K562 (cell line): ENCODE results near the gene IFIT2. TPM values are rescaled to one million over a fixed set of nuclear protein-coding genes. Genes with fewer than 3 reads are reported as not detected.

Source experiments
- ARID1B ChIP-seq: fragments of 450-650 bp; IDR thresholded peaks from 2 replicates; pipeline ENCODE4 v1.6.1; 2016; ENCODE audit warnings: antibody characterized with exemption, mild to moderate bottlenecking, inconsistent platforms
- ATF6 ChIP-seq: sonication (generic); formaldehyde crosslinking; IDR thresholded peaks from 2 replicates; pipeline ENCODE4 v1.4.0; 2020; ENCODE audit warnings: mild to moderate bottlenecking, missing genetic modification reagents
- BRF1 ChIP-seq: IDR thresholded peaks from 3 replicates; pipeline ENCODE4 v1.6.1; 2011; ENCODE audit warnings: borderline replicate concordance, mild to moderate bottlenecking; ENCODE audit not compliant: insufficient read length; ENCODE audit errors: extremely low read depth
- CBX3 ChIP-seq, 2 experiments: IDR thresholded peaks; 1 replicate in 1 of 2; 2 replicates in 1 of 2; pipeline ENCODE4 v1.6.1; 2012; ENCODE audit warnings: inconsistent platforms in 2 of 2, low read length in 2 of 2, borderline replicate concordance in 1 of 2, control low read depth in 1 of 2
- CHD4 ChIP-seq: fragments of 200-600 bp; sonication (generic); IDR thresholded peaks from 3 replicates; pipeline ENCODE4 v1.6.1; 2012; ENCODE audit warnings: low read depth, mild to moderate bottlenecking, mixed read lengths, low read length, inconsistent platforms; ENCODE audit not compliant: insufficient read depth, insufficient replicate concordance, poor library complexity, severe bottlenecking
- GTF2A2 ChIP-seq: IDR thresholded peaks from 2 replicates; pipeline ENCODE4 v1.6.1; 2016; ENCODE audit warnings: mild to moderate bottlenecking, missing genetic modification characterization, missing compliant biosample characterization
- MAFF ChIP-seq: IDR thresholded peaks from 2 replicates; pipeline ENCODE4 v1.6.1; 2012; ENCODE audit warnings: low read length, improper control_type of control experiment
- MAFG ChIP-seq: fragments of 450-650 bp; conservative IDR thresholded peaks from 2 replicates; pipeline ENCODE4 v1.6.1; 2016; ENCODE audit warnings: missing genetic modification characterization, missing compliant biosample characterization
- MAX ChIP-seq: sonication (generic); formaldehyde crosslinking; IDR thresholded peaks from 2 replicates; pipeline ENCODE4 v1.9.0; 2022; ENCODE audit warnings: mild to moderate bottlenecking, missing genetic modification reagents
- NFATC3 ChIP-seq: fragments of 450-650 bp; IDR thresholded peaks from 2 replicates; pipeline ENCODE4 v1.6.1; 2017; ENCODE audit warnings: mild to moderate bottlenecking
- ZBTB8A ChIP-seq: fragments of 450-650 bp; IDR thresholded peaks from 2 replicates; pipeline ENCODE4 v1.6.1; 2018; ENCODE audit warnings: mild to moderate bottlenecking, moderate library complexity; ENCODE audit not compliant: partially characterized antibody
- ZKSCAN8 ChIP-seq: fragments of 200-800 bp; sonication (Bioruptor generic); IDR thresholded peaks from 2 replicates; pipeline ENCODE4 v1.6.1; 2016; ENCODE audit warnings: missing genetic modification characterization, missing compliant biosample characterization
- ZNF12 ChIP-seq: sonication (generic); formaldehyde crosslinking; IDR thresholded peaks from 2 replicates; pipeline ENCODE4 v1.4.0; 2020; ENCODE audit warnings: mild to moderate bottlenecking, missing genetic modification reagents
- ZNF140 ChIP-seq: fragments of 250-450 bp; sonication (Bioruptor Pico); IDR thresholded peaks from 2 replicates; pipeline ENCODE4 v1.8.0; 2021; ENCODE audit warnings: moderate library complexity, mild to moderate bottlenecking, inconsistent platforms
- ZNF316 ChIP-seq: fragments of 450-650 bp; IDR thresholded peaks from 2 replicates; pipeline ENCODE4 v1.6.1; 2016
- ZNF551 ChIP-seq: fragments of 250-450 bp; sonication (Bioruptor Pico); IDR thresholded peaks from 2 replicates; pipeline ENCODE4 v1.5.0; 2021; ENCODE audit warnings: mild to moderate bottlenecking, moderate library complexity
- ZNF780A ChIP-seq: fragments of 250-450 bp; sonication (Bioruptor Pico); IDR thresholded peaks from 2 replicates; pipeline ENCODE4 v1.5.0; 2021; ENCODE audit warnings: mild to moderate bottlenecking
- polyA plus RNA-seq, 8 experiments: library from polyadenylated mRNA; depleted of rRNA in 4 of 8; stranded (reverse) in 5 of 8; unstranded in 3 of 8; fragments of >200 nt; fragmentation: Nextera tagmentation in 2 of 8; fragmentation: Illumina TruSeq in 1 of 8; extraction: Ambion mirVana in 2 of 8; extraction: Trizol in 1 of 8; gene quantifications; 2 replicates each; pipeline versions ENCODE4 v1.2.1 to v1.2.3, GENCODE V29; 2011 to 2014; ENCODE audit warnings: inconsistent platforms in 1 of 8, missing spikeins in 1 of 8
- total RNA-seq, 7 experiments: library from RNA; depleted of rRNA in 6 of 7; stranded (reverse); fragments of >200 nt in 6 of 7; fragmentation: Illumina TruSeq in 2 of 7; extraction: Trizol in 2 of 7; gene quantifications; 2 replicates each; pipeline versions ENCODE4 v1.2.1 to v1.2.3, GENCODE V29; 2011 to 2021; ENCODE audit warnings: low replicate concordance in 1 of 7
- TF ChIP-seq, protein P1 (sequence below): IDR thresholded peaks from 2 replicates; pipeline ENCODE4 v1.6.1; 2011; ENCODE audit not compliant: insufficient read length; ENCODE audit errors: extremely low read depth
- TF ChIP-seq, protein P2 (sequence below): fragments of 250-450 bp; sonication (Bioruptor Pico); IDR thresholded peaks from 2 replicates; pipeline ENCODE4 v1.8.0; 2022; ENCODE audit warnings: inconsistent platforms, mild to moderate bottlenecking, moderate library complexity, borderline replicate concordance
- TF ChIP-seq, protein P3 (sequence below): sonication (generic); formaldehyde crosslinking; IDR thresholded peaks from 2 replicates; pipeline ENCODE4 v1.8.0; 2022; ENCODE audit warnings: mild to moderate bottlenecking, missing genetic modification reagents, borderline replicate concordance

IFIT2 gene
- total and polyA plus RNA-seq, 9 of the 15 experiments (the other 6 are each of a cell fraction or from before 2014, with no cell fraction given) = 0.03 to 0.25 (median 0.10) TPM; not detected in 1

GRCh38 chr10:89352802-89353201 is 51.0 kb downstream of the IFIT2 start (continued):
- TF ChIP-seq ATF6 (no peak), MAFF (peak; percentile 33; the same call in 1 of the 2 replicates), ZNF551 (CRISPR knock-in tag) (no peak), ZNF140 (no peak), ZNF12 (no peak), MAX (no peak), GTF2A2 (tag) (no peak), CBX3 (IDR thresholded peaks at IDR 0.05; ENCODE audit: borderline replicate concordance in 1 of 2, low read length in 2 of 2) (peak in 1 of 2 experiments; percentile 44; a peak in 1 of 3 replicates), ZNF780A (CRISPR knock-in tag) (no peak), NFATC3 (no peak), ARID1B (0 out of 2 replicates have a peak, but pooled peaks have one; percentile 48), ZKSCAN8 (CRISPR knock-in tag) (0 out of 2 replicates have a peak, but pooled peaks have one; percentile 8), ZNF316 (peak; percentile 37; the same call in 1 of the 2 replicates), CHD4 (no peak), ZBTB8A (no peak), MAFG (tag) (peak; percentile 66), BRF1 (no peak)
- TF ChIP-seq, protein P1, sequence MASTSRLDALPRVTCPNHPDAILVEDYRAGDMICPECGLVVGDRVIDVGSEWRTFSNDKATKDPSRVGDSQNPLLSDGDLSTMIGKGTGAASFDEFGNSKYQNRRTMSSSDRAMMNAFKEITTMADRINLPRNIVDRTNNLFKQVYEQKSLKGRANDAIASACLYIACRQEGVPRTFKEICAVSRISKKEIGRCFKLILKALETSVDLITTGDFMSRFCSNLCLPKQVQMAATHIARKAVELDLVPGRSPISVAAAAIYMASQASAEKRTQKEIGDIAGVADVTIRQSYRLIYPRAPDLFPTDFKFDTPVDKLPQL = no peak
- TF ChIP-seq, protein P2, sequence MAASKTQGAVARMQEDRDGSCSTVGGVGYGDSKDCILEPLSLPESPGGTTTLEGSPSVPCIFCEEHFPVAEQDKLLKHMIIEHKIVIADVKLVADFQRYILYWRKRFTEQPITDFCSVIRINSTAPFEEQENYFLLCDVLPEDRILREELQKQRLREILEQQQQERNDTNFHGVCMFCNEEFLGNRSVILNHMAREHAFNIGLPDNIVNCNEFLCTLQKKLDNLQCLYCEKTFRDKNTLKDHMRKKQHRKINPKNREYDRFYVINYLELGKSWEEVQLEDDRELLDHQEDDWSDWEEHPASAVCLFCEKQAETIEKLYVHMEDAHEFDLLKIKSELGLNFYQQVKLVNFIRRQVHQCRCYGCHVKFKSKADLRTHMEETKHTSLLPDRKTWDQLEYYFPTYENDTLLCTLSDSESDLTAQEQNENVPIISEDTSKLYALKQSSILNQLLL (CRISPR knock-in tag) = no peak
- TF ChIP-seq, protein P3, sequence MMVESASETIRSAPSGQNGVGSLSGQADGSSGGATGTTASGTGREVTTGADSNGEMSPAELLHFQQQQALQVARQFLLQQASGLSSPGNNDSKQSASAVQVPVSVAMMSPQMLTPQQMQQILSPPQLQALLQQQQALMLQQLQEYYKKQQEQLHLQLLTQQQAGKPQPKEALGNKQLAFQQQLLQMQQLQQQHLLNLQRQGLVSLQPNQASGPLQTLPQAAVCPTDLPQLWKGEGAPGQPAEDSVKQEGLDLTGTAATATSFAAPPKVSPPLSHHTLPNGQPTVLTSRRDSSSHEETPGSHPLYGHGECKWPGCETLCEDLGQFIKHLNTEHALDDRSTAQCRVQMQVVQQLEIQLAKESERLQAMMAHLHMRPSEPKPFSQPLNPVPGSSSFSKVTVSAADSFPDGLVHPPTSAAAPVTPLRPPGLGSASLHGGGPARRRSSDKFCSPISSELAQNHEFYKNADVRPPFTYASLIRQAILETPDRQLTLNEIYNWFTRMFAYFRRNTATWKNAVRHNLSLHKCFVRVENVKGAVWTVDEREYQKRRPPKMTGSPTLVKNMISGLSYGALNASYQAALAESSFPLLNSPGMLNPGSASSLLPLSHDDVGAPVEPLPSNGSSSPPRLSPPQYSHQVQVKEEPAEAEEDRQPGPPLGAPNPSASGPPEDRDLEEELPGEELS (CRISPR knock-in tag) = no peak
